Activated CD4-positive, CD25-positive, alpha-beta regulatory T cell treated with anti-CD3 and anti-CD28 coated beads, Interleukin-2, amount 50 U/mL, for 72 hours (primary cell): ENCODE data around the gene COL26A1.
A peak's percentile ranks its signal among the peaks of the same experiment; 100 is the strongest.

Source experiments
- DNase-seq: peaks from one replicate; pipeline ENCODE4 v3.0.0; 2021

COL26A1 gene

GRCh38 chr7:101373812-101374614 is 11.3 kb downstream of the COL26A1 start:
- no peak for DNase-seq

GRCh38 chr7:101374990-101375389 is 12.3 kb downstream of the COL26A1 start:
- DNase-seq: no peak

GRCh38 chr7:101376601-101377000 is 13.9 kb downstream of the COL26A1 start:
- no peak for DNase-seq

- DNase-seq: no peak
Observed at GRCh38 chr7:101377189-101377736, 14.6 kb downstream of the COL26A1 start.

GRCh38 chr7:101378751-101379174 is 16.1 kb downstream of the COL26A1 start:
- DNase-seq: no peak

GRCh38 chr7:101379302-101379701 is 16.6 kb downstream of the COL26A1 start:
- no peak for DNase-seq

- DNase-seq: no peak
Observed at GRCh38 chr7:101381549-101382111, 19.0 kb downstream of the COL26A1 start.

GRCh38 chr7:101382937-101383336 is 20.3 kb downstream of the COL26A1 start:
- DNase-seq: no peak

- no peak for DNase-seq
Observed at GRCh38 chr7:101386177-101386557, 23.5 kb downstream of the COL26A1 start.

- no peak for DNase-seq
Observed at GRCh38 chr7:101386558-101387231, 24.0 kb downstream of the COL26A1 start.

GRCh38 chr7:101390901-101391301 is 28.2 kb downstream of the COL26A1 start:
- DNase-seq: peak; percentile 43

GRCh38 chr7:101391991-101392390 is 29.3 kb downstream of the COL26A1 start:
- DNase-seq: no peak

GRCh38 chr7:101393865-101394264 is 31.2 kb downstream of the COL26A1 start:
- DNase-seq: no peak

GRCh38 chr7:101395376-101395775 is 32.7 kb downstream of the COL26A1 start:
- DNase-seq: no peak

GRCh38 chr7:101397243-101397642 is 34.6 kb downstream of the COL26A1 start:
- DNase-seq: no peak

- DNase-seq: no peak
Observed at GRCh38 chr7:101397770-101398324, 35.2 kb downstream of the COL26A1 start.

- DNase-seq: no peak
Observed at GRCh38 chr7:101398396-101399289, 36.0 kb downstream of the COL26A1 start.

- no peak for DNase-seq
Observed at GRCh38 chr7:101399759-101400158, 37.1 kb downstream of the COL26A1 start.

- no peak for DNase-seq
Observed at GRCh38 chr7:101400751-101401150, 38.1 kb downstream of the COL26A1 start.

- DNase-seq: no peak
Observed at GRCh38 chr7:101401390-101402080, 38.9 kb downstream of the COL26A1 start.

- no peak for DNase-seq
Observed at GRCh38 chr7:101402081-101402779, 39.6 kb downstream of the COL26A1 start.
